Right ventricle myocardium inferior (tissue), 1 donor: ENCODE data around the gene NSL1. TPM values are rescaled to one million over a fixed set of nuclear protein-coding genes. Genes with fewer than 3 reads are reported as not detected.

Experiments used
- total RNA-seq: library from RNA; stranded (reverse); fragmentation: NEBNext Ultra II Directional; extraction: Animal tissue kit (Norgen Biotek cat#: 25700); gene quantifications from one replicate; pipeline ENCODE4 v1.2.1, GENCODE V29; 2021
- donor health status: DM: no; HTN: yes; CAD: no; lungs with severe emphysema.

Gene NSL1
- total RNA-seq, 1 donor from 2014 or later: 26.7 TPM

Other genes with a start within 250 kb of the NSL1 start
- gene ATF3, start 183.0 kb downstream of the NSL1 start, total RNA-seq: 13.7 TPM
- gene BATF3, start 91.9 kb downstream of the NSL1 start, total RNA-seq: 1.2 TPM
- 20.5 TPM for gene TATDN3, start 117 bp upstream of the NSL1 start, total RNA-seq
- not detected for gene SPATA45, start 55.9 kb upstream of the NSL1 start, total RNA-seq
- 1.5 TPM for gene FLVCR1, start 66.5 kb upstream of the NSL1 start, total RNA-seq
- 1.4 TPM for gene VASH2, start 158.8 kb upstream of the NSL1 start, total RNA-seq
- gene ANGEL2, start 224.1 kb upstream of the NSL1 start, total RNA-seq: 14.3 TPM